ENCODE results near the gene TRMT11. TPM values are rescaled to one million over a fixed set of nuclear protein-coding genes. Genes with fewer than 3 reads are reported as not detected.

TRMT11 gene
- total RNA-seq (25.1 TPM), polyA plus RNA-seq (ENCODE audit: insufficient read depth, low read depth, low replicate concordance) (10.6 TPM)
- long read RNA-seq, donor 1, transcript TRMT11-201 (13 exons, 1,565 nt), result major isoform, 5 of 5 reads
- long read RNA-seq, donor 1, partial matches to known transcripts, result 0 of 5 reads
- long read RNA-seq, donor 1, other reads (novel, unspliced or antisense), result 0 of 5 reads
- long read RNA-seq, donor 2, partial matches to known transcripts, result 0 of 2 reads
- long read RNA-seq, donor 2, other reads (novel, unspliced or antisense), result 0 of 2 reads
- long read RNA-seq, donor 3, transcript TRMT11-201 (13 exons, 1,565 nt), result major isoform, 5 of 5 reads
- long read RNA-seq, donor 3, partial matches to known transcripts, result 0 of 5 reads
- long read RNA-seq, donor 3, other reads (novel, unspliced or antisense), result 0 of 5 reads
- long read RNA-seq, donor 4, partial matches to known transcripts, result 0 of 4 reads
- long read RNA-seq, donor 4, other reads (novel, unspliced or antisense), result 0 of 4 reads
- long read RNA-seq, donor 5, result 0 reads
- long read RNA-seq, donor 6, transcript TRMT11-201 (13 exons, 1,565 nt), result major isoform, 9 of 9 reads
- long read RNA-seq, donor 6, partial matches to known transcripts, result 0 of 9 reads
- long read RNA-seq, donor 6, other reads (novel, unspliced or antisense), result 0 of 9 reads
- long read RNA-seq, donor 7, transcript TRMT11-201 (13 exons, 1,565 nt), result major isoform, 10 of 14 reads
- long read RNA-seq, donor 7, partial matches to known transcripts, result 0 of 14 reads
- long read RNA-seq, donor 7, other reads (novel, unspliced or antisense), result 3 of 14 reads
- long read RNA-seq, donor 8, partial matches to known transcripts, result 0 of 2 reads
- long read RNA-seq, donor 8, other reads (novel, unspliced or antisense), result 0 of 2 reads
- long read RNA-seq, donor 9, partial matches to known transcripts, result 0 of 2 reads
- long read RNA-seq, donor 9, other reads (novel, unspliced or antisense), result 0 of 2 reads
- long read RNA-seq, donor 10, partial matches to known transcripts, result 0 of 1 reads
- long read RNA-seq, donor 10, other reads (novel, unspliced or antisense), result 0 of 1 reads

GRCh38 chr6:125986301-125987025 is at the start of gene TRMT11:
TSS of gene TRMT11 (plus strand) at chr6:125986540. CDS start at chr6:125986551, 11 bp downstream.
- peak within 1 kb of the TSS; percentile 84 to 97 (median 85) for H3K4me3 ChIP-seq (ENCODE audit: low read length in 3 of 3)
- no peaks in the 10 kb centered on the region for H3K27me3 ChIP-seq (ENCODE audit: control insufficient read depth, insufficient read depth, low read length)
- H3K9ac ChIP-seq (ENCODE audit: low read length in 3 of 3), result peak within 1 kb of the TSS; percentile 57 to 96 (median 94)
- intact Hi-C loops (cut with DNase I), result no loop called here
- H3K27ac ChIP-seq (ENCODE audit: low read depth in 2 of 2, low read length in 2 of 2), result peak within 1 kb of the TSS; percentile 77 to 81
- H3K36me3 ChIP-seq (ENCODE audit: control insufficient read depth in 2 of 3, insufficient read depth in 3 of 3, low read length in 3 of 3), result no peaks in the 10 kb centered on the region
- DNase-seq (peak; percentile 93 to 98 (median 96)), FAIRE-seq (no peak)
- TF ChIP-seq, protein P1, sequence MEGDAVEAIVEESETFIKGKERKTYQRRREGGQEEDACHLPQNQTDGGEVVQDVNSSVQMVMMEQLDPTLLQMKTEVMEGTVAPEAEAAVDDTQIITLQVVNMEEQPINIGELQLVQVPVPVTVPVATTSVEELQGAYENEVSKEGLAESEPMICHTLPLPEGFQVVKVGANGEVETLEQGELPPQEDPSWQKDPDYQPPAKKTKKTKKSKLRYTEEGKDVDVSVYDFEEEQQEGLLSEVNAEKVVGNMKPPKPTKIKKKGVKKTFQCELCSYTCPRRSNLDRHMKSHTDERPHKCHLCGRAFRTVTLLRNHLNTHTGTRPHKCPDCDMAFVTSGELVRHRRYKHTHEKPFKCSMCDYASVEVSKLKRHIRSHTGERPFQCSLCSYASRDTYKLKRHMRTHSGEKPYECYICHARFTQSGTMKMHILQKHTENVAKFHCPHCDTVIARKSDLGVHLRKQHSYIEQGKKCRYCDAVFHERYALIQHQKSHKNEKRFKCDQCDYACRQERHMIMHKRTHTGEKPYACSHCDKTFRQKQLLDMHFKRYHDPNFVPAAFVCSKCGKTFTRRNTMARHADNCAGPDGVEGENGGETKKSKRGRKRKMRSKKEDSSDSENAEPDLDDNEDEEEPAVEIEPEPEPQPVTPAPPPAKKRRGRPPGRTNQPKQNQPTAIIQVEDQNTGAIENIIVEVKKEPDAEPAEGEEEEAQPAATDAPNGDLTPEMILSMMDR (IDR thresholded peaks at IDR 0.05; ENCODE audit: borderline replicate concordance, extremely low read depth, insufficient read depth), result peak; percentile 6
- peaks cover 0 to 8% (median 0%) of the 10 kb centered on the region in 3 donors for H3K4me1 ChIP-seq (ENCODE audit: control insufficient read depth in 2 of 3, insufficient read depth in 2 of 3, low read depth in 1 of 3, low read length in 3 of 3)
- no peaks in the 10 kb centered on the region for H3K9me3 ChIP-seq (ENCODE audit: control insufficient read depth in 2 of 3, insufficient read depth in 1 of 3, low read length in 3 of 3)

DNA sequence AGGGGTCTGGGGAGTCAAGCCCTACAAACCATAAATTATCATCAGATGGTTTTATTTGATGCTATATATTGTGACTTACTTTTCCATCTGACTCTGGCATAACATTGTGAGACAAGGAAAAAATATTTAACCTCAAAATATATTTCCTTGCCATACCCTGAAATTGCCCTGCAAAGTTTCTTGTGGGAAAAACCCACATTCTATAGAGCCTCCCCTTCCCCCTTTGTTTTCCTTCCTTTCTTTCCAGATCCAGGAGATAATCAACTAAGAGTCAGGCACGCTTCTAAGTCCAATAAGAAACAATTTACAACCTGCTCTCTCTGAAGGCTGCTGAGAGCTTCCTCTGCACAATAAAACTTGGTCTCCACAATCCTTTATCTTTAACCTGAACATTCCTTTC is 47.3 kb upstream of the TRMT11 start:
- Histone ChIP-seq H3K4me3 (ENCODE audit: low read length in 3 of 3) (no peak overlapping the region), H3K27me3 (ENCODE audit: control insufficient read depth, insufficient read depth, low read length) (no peaks in the 10 kb centered on the region), H3K9me3 (ENCODE audit: control insufficient read depth in 2 of 3, insufficient read depth in 1 of 3, low read length in 3 of 3) (no peaks in the 10 kb centered on the region), H3K27ac (ENCODE audit: low read depth in 2 of 2, low read length in 2 of 2) (no peak overlapping the region), H3K9ac (ENCODE audit: low read length in 3 of 3) (no peak overlapping the region), H3K4me1 (ENCODE audit: control insufficient read depth in 2 of 3, insufficient read depth in 2 of 3, low read depth in 1 of 3, low read length in 3 of 3) (no peaks in the 10 kb centered on the region), H3K36me3 (ENCODE audit: control insufficient read depth in 2 of 3, insufficient read depth in 3 of 3, low read length in 3 of 3) (no peaks in the 10 kb centered on the region)
- DNase-seq, result no peak
- FAIRE-seq, result no peak
- TF ChIP-seq, protein P1 (IDR thresholded peaks at IDR 0.05; ENCODE audit: borderline replicate concordance, extremely low read depth, insufficient read depth), result no peak
- intact Hi-C loops (cut with DNase I), result no loop called here

DNA sequence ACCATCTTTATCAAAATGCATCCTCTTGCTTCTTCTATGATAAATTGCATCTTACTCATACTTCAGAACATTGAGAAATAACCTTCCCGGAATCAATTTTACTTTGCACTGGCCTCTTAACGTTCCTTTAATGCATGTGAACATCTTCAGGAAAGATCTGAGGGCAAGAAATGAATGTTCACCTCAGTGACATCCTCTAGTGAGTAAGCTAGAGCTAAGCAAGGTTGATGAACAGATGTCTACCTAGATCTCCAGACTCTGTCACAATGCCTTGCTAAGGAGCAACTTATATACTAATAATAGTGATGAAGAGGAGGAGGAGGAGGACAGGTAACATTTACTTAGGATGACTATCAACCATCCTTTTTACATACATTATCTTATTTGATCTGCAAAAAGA is 46.5 kb upstream of the TRMT11 start:
- no peak overlapping the region for H3K4me3 ChIP-seq (ENCODE audit: low read length in 3 of 3)
- no peaks in the 10 kb centered on the region for H3K27me3 ChIP-seq (ENCODE audit: control insufficient read depth, insufficient read depth, low read length)
- intact Hi-C loops (cut with DNase I), result no loop called here
- TF ChIP-seq, protein P1 (IDR thresholded peaks at IDR 0.05; ENCODE audit: borderline replicate concordance, extremely low read depth, insufficient read depth), result no peak
- no peak overlapping the region for H3K27ac ChIP-seq (ENCODE audit: low read depth in 2 of 2, low read length in 2 of 2)
- H3K9ac ChIP-seq (ENCODE audit: low read length in 3 of 3), result no peak overlapping the region
- H3K36me3 ChIP-seq (ENCODE audit: control insufficient read depth in 2 of 3, insufficient read depth in 3 of 3, low read length in 3 of 3), result no peaks in the 10 kb centered on the region
- H3K4me1 ChIP-seq (ENCODE audit: control insufficient read depth in 2 of 3, insufficient read depth in 2 of 3, low read depth in 1 of 3, low read length in 3 of 3), result no peaks in the 10 kb centered on the region
- no peak for DNase-seq
- H3K9me3 ChIP-seq (ENCODE audit: control insufficient read depth in 2 of 3, insufficient read depth in 1 of 3, low read length in 3 of 3), result no peaks in the 10 kb centered on the region
- FAIRE-seq, result no peak
